HEK293 (cell line): Measurements from ENCODE around the gene CAMK2D.

Experiments
- CTCF ChIA-PET: fragments of 350-600 bp; formaldehyde crosslinking; extraction: SDS; loops from one replicate; lab custom pipeline; 2021; ENCODE audit warnings: antibody characterized with exemption; lab: Yijun Ruan, JAX
- POLR2A ChIA-PET: fragments of 300-600 bp; formaldehyde crosslinking; extraction: SDS; loops from one replicate; lab custom pipeline; 2020; ENCODE audit warnings: antibody characterized with exemption, inconsistent platforms; lab: Yijun Ruan, JAX
- H3K27ac ChIP-seq: fragments of 200-500 bp; sonication (Bioruptor generic); 2 replicates; pipeline ENCODE4 v1.5.1; 2014; ENCODE audit warnings: low read depth, low read length, control low read depth, inconsistent platforms; ENCODE audit errors: extremely low read depth
- H3K36me3 ChIP-seq, 2 experiments: fragments of 200-500 bp in 1 of 2; sonication (Bioruptor generic) in 1 of 2; 1 replicate in 1 of 2; 2 replicates in 1 of 2; pipeline ENCODE4 v1.5.1; 2014 to 2017; ENCODE audit warnings: inconsistent platforms in 2 of 2, low read length in 2 of 2; ENCODE audit not compliant: control insufficient read depth in 2 of 2, insufficient read depth in 1 of 2
- H3K4me1 ChIP-seq: fragments of 200-500 bp; sonication (Bioruptor generic); 2 replicates; pipeline ENCODE4 v1.5.1; 2014; ENCODE audit warnings: mild to moderate bottlenecking, low read length, inconsistent platforms; ENCODE audit not compliant: control insufficient read depth, insufficient read depth
- H3K4me3 ChIP-seq: 2 replicates; pipeline ENCODE4 v1.5.1; 2011; ENCODE audit warnings: low read depth, mild to moderate bottlenecking, control low read depth, low read length, moderate library complexity
- H3K9me3 ChIP-seq: fragments of 200-500 bp; sonication (Bioruptor generic); 2 replicates; pipeline ENCODE4 v1.5.1; 2014; ENCODE audit warnings: low read depth, low read length, inconsistent platforms; ENCODE audit not compliant: control insufficient read depth, insufficient read depth
- EGR2 ChIP-seq: fragments of 450-650 bp; formaldehyde crosslinking; IDR thresholded peaks from 2 replicates; pipeline ENCODE4 v1.5.1; 2016; ENCODE audit warnings: low read depth, missing biosample characterization, missing genetic modification characterization
- GLIS1 ChIP-seq: fragments of 450-650 bp; formaldehyde crosslinking; IDR thresholded peaks from 2 replicates; pipeline ENCODE4 v1.5.1; 2016; ENCODE audit warnings: missing biosample characterization, missing genetic modification characterization
- KLF16 ChIP-seq: fragments of 450-650 bp; formaldehyde crosslinking; IDR thresholded peaks from 2 replicates; pipeline ENCODE4 v1.5.1; 2017; ENCODE audit warnings: missing biosample characterization, missing genetic modification characterization
- MEIS1 ChIP-seq: sonication (generic); formaldehyde crosslinking; IDR thresholded peaks from 2 replicates; pipeline ENCODE4 v1.8.1; 2022; ENCODE audit warnings: missing genetic modification reagents, mild to moderate bottlenecking, borderline replicate concordance
- ZFP37 ChIP-seq: fragments of 450-650 bp; formaldehyde crosslinking; IDR thresholded peaks from 2 replicates; pipeline ENCODE4 v1.5.1; 2016; ENCODE audit warnings: missing biosample characterization, missing genetic modification characterization
- ZNF138 ChIP-seq: fragments of 450-650 bp; formaldehyde crosslinking; IDR thresholded peaks from 2 replicates; pipeline ENCODE4 v1.5.1; 2016; ENCODE audit warnings: missing biosample characterization, missing genetic modification characterization, borderline replicate concordance
- ZNF2 ChIP-seq: fragments of 450-650 bp; formaldehyde crosslinking; IDR thresholded peaks from 2 replicates; pipeline ENCODE4 v1.5.1; 2016; ENCODE audit warnings: missing biosample characterization, missing genetic modification characterization
- ZNF211 ChIP-seq: fragments of 450-650 bp; formaldehyde crosslinking; IDR thresholded peaks from 2 replicates; pipeline ENCODE4 v1.5.1; 2016; ENCODE audit warnings: low read depth, missing biosample characterization, missing genetic modification characterization
- ZNF274 ChIP-seq, 2 experiments: fragments of 200-500 bp in 1 of 2; fragments of 450-650 bp in 1 of 2; sonication (Bioruptor generic) in 1 of 2; formaldehyde crosslinking in 1 of 2; IDR thresholded peaks; 2 replicates each; pipeline versions ENCODE4 v1.5.1 to v1.6.1; 2014 to 2016; ENCODE audit warnings: borderline replicate concordance in 1 of 2, inconsistent platforms in 1 of 2, low read length in 1 of 2, missing biosample characterization in 1 of 2, missing genetic modification characterization in 1 of 2
- ZNF529 ChIP-seq: fragments of 450-650 bp; formaldehyde crosslinking; IDR thresholded peaks from 2 replicates; pipeline ENCODE4 v1.5.1; 2017; ENCODE audit warnings: missing genetic modification characterization, missing biosample characterization; ENCODE audit not compliant: insufficient replicate concordance
- ZNF624 ChIP-seq: fragments of 450-650 bp; formaldehyde crosslinking; IDR thresholded peaks from 2 replicates; pipeline ENCODE4 v1.5.1; 2017; ENCODE audit warnings: missing biosample characterization, missing genetic modification characterization
- ZNF701 ChIP-seq: fragments of 450-650 bp; formaldehyde crosslinking; IDR thresholded peaks from 2 replicates; pipeline ENCODE4 v1.5.1; 2016; ENCODE audit warnings: missing biosample characterization, missing genetic modification characterization
- TF ChIP-seq, protein P1 (sequence below): fragments of 450-650 bp; formaldehyde crosslinking; IDR thresholded peaks from 2 replicates; pipeline ENCODE4 v1.5.1; 2016; ENCODE audit warnings: missing biosample characterization, missing genetic modification characterization
- TF ChIP-seq, protein P2 (sequence below): fragments of 450-650 bp; IDR thresholded peaks from 2 replicates; pipeline ENCODE4 v1.5.1; 2018; ENCODE audit warnings: missing biosample characterization, mild to moderate bottlenecking, missing genetic modification characterization
- TF ChIP-seq, protein P3 (sequence below): fragments of 450-650 bp; formaldehyde crosslinking; IDR thresholded peaks from 2 replicates; pipeline ENCODE4 v1.5.1; 2016; ENCODE audit warnings: missing biosample characterization, missing genetic modification characterization
- TF ChIP-seq, protein P4 (sequence below): fragments of 450-650 bp; formaldehyde crosslinking; IDR thresholded peaks from 2 replicates; pipeline ENCODE4 v1.5.1; 2017; ENCODE audit warnings: missing biosample characterization, missing genetic modification characterization

Gene CAMK2D

DNA sequence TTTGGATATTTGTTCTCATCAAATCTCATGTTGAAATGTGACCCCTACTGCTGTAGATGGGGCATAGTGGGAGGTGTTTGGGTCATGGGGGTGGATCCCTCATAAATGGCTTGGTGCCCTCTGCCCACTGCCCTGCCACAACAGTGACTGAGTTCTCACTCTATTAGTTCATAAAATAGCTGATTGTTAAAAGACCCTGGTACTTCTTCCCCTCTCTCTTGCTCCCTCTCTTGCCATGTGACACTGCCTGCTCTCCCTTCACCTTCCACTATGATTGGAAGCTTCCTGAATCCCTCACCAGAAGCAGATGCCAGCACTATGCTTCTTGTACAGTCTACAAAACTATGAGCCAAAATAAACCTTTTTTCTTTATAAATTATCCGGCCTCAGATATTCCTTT lies 182.2 kb downstream of the CAMK2D start:
- Histone ChIP-seq H3K27ac (no peak overlapping the region), H3K4me3 (no peak overlapping the region), H3K4me1 (peaks cover 21% of the 10 kb centered on the region), H3K9me3 (no peaks in the 10 kb centered on the region), H3K36me3 (no peaks in the 10 kb centered on the region)
- TF ChIP-seq ZNF529: no peak
- TF ChIP-seq EGR2: peak; percentile 11; the same call in 1 of the 2 replicates
- TF ChIP-seq, protein P1, sequence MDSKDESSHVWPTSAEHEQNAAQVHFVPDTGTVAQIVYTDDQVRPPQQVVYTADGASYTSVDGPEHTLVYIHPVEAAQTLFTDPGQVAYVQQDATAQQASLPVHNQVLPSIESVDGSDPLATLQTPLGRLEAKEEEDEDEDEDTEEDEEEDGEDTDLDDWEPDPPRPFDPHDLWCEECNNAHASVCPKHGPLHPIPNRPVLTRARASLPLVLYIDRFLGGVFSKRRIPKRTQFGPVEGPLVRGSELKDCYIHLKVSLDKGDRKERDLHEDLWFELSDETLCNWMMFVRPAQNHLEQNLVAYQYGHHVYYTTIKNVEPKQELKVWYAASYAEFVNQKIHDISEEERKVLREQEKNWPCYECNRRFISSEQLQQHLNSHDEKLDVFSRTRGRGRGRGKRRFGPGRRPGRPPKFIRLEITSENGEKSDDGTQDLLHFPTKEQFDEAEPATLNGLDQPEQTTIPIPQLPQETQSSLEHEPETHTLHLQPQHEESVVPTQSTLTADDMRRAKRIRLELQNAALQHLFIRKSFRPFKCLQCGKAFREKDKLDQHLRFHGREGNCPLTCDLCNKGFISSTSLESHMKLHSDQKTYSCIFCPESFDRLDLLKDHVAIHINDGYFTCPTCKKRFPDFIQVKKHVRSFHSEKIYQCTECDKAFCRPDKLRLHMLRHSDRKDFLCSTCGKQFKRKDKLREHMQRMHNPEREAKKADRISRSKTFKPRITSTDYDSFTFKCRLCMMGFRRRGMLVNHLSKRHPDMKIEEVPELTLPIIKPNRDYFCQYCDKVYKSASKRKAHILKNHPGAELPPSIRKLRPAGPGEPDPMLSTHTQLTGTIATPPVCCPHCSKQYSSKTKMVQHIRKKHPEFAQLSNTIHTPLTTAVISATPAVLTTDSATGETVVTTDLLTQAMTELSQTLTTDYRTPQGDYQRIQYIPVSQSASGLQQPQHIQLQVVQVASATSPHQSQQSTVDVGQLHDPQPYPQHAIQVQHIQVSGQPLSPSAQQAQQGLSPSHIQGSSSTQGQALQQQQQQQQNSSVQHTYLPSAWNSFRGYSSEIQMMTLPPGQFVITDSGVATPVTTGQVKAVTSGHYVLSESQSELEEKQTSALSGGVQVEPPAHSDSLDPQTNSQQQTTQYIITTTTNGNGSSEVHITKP (tag by site-specific recombination): peak; percentile 94
- ChIA-PET POLR2A (no interaction called here), CTCF (interaction anchor here (0.6 kb wide), 1 partner anchor 83 kb away, joined by 3 read pairs; no protein-coding TSS in a partner anchor)

DNA sequence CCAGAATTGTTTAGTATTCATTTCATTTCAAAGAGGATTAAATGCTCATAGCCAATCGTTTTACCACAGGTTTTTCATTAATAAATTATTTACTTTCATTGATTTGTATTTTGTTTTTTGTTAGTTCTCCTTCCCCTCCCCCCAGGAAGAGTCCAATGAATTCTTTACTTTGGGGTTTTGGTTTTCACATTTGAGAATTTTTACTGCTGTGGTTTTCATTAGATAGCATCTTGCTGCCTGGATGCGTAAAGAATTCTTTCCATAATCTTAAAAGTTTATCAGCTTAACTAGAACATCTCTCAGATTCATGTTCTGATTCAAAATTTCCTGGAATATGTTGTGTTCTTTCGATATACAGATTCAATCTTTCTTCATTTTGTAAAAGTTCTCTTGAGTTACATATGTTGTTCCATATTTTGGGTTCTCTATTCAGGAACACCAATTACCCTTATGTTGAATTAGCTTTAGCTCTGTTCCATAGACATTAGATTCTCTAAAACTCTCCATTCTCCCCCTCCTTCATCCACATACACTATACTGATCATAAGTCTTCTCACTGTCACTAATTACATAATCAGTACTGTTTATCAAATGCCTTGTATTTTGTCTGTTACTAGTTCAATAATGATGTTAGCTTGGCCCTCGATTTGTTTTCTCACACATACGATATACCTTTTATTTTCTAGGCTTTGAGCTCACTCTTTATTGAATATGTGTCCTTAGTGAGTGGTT lies 184.4 kb downstream of the CAMK2D start:
- Histone ChIP-seq H3K27ac (no peak overlapping the region), H3K4me1 (peaks cover 14% of the 10 kb centered on the region), H3K4me3 (no peak overlapping the region), H3K9me3 (no peaks in the 10 kb centered on the region), H3K36me3 (no peaks in the 10 kb centered on the region)
- ChIA-PET CTCF (interaction anchor here (0.7 kb wide), 1 partner anchor 124 kb away, joined by 3 read pairs; no protein-coding TSS in a partner anchor), POLR2A (no interaction called here)
- TF ChIP-seq ZNF138 (no peak), ZNF701 (tag by site-specific recombination) (no peak), GLIS1 (no peak), KLF16 (tag by site-specific recombination) (no peak), ZFP37 (tag by site-specific recombination) (no peak), ZNF2 (no peak), ZNF274 (IDR thresholded peaks at IDR 0.05; ENCODE audit: low read length) (no peak), ZNF274 (tag by site-specific recombination; IDR thresholded peaks at IDR 0.05; ENCODE audit: borderline replicate concordance) (no peak), MEIS1 (CRISPR knock-in tag) (no peak), ZNF624 (tag by site-specific recombination) (no peak), ZNF211 (tag by site-specific recombination) (no peak)
- TF ChIP-seq, protein P2, sequence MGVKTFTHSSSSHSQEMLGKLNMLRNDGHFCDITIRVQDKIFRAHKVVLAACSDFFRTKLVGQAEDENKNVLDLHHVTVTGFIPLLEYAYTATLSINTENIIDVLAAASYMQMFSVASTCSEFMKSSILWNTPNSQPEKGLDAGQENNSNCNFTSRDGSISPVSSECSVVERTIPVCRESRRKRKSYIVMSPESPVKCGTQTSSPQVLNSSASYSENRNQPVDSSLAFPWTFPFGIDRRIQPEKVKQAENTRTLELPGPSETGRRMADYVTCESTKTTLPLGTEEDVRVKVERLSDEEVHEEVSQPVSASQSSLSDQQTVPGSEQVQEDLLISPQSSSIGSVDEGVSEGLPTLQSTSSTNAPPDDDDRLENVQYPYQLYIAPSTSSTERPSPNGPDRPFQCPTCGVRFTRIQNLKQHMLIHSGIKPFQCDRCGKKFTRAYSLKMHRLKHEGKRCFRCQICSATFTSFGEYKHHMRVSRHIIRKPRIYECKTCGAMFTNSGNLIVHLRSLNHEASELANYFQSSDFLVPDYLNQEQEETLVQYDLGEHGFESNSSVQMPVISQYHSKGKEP (tag by site-specific recombination): no peak
- TF ChIP-seq, protein P3, sequence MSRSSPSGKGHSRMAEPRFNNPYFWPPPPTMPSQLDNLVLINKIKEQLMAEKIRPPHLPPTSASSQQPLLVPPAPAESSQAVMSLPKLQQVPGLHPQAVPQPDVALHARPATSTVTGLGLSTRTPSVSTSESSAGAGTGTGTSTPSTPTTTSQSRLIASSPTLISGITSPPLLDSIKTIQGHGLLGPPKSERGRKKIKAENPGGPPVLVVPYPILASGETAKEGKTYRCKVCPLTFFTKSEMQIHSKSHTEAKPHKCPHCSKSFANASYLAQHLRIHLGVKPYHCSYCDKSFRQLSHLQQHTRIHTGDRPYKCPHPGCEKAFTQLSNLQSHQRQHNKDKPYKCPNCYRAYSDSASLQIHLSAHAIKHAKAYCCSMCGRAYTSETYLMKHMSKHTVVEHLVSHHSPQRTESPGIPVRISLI (tag by site-specific recombination): no peak
- TF ChIP-seq, protein P1 (tag by site-specific recombination): peak; percentile 35; the same call in 1 of the 2 replicates
- TF ChIP-seq, protein P4, sequence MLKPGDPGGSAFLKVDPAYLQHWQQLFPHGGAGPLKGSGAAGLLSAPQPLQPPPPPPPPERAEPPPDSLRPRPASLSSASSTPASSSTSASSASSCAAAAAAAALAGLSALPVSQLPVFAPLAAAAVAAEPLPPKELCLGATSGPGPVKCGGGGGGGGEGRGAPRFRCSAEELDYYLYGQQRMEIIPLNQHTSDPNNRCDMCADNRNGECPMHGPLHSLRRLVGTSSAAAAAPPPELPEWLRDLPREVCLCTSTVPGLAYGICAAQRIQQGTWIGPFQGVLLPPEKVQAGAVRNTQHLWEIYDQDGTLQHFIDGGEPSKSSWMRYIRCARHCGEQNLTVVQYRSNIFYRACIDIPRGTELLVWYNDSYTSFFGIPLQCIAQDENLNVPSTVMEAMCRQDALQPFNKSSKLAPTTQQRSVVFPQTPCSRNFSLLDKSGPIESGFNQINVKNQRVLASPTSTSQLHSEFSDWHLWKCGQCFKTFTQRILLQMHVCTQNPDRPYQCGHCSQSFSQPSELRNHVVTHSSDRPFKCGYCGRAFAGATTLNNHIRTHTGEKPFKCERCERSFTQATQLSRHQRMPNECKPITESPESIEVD (tag by site-specific recombination): 0 out of 2 replicates have a peak, but pooled peaks have one; percentile 6
- TF ChIP-seq, all 188 proteins: peak for 2
